KBM-7 (cell line): ENCODE data around the gene SLC34A1.

Experiments
- DNase-seq: peaks from one replicate; pipeline ENCODE4 v3.0.0-alpha.2; 2015
- in situ Hi-C: fragments of 300-500 bp; cut with MboI; formaldehyde crosslinking; loops from 2 replicates; pipeline ENCODE4 v1.14.3; 2020; ENCODE audit warnings: low sequenced_read_pairs, low pct_unique_long_range_greater_than_20kb, mixed read lengths

The SLC34A1 gene

DNA sequence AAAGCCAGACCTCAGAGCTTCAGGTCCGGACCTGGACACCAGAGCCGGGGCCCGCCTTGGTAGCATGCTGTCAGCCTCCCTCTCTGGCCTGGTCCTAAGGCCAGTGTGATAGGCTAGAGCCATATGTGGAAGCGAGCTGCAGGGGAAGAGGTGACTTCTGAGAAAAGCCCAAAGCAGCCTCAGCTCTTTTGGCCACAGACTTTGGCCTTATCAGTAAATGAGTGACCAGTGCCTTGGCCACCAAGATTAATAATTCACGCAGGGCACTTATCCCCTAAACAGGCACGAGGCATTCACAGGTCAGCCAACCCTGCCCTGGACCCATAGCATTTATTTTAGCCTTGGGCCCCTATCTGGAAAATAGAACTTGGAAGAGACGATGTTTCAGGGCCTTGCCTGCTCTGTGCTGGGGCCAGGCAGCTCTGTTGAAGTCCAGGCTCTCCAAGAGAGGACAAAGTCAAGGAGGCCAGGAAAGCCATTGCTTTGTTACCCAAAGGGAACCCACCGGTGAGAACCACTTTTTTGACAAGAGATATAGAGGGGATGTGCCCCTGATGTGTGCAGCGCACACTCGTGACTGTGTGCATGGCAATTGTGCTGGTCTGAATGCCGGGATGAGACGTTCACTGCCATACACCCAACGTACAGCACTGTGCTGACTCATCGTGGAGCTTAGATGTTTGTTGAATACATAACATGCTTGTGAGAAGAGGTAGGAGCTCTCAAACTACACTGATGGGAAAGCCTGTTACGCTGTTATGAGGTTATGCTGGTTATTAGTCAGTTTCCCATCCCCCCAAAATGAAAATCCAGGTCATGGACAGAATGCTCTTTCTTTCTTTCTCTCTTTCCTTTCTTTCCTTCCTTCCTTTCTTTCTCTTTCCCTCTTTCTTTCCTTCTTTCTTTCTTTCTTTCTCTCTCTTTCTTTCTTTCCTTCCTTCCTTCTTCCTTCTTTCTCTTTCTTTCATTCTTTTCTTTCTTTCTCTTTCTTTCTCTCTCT is 5.0 kb upstream of the SLC34A1 start:
- in situ Hi-C loops: no loop called here
- no peak for DNase-seq

DNA sequence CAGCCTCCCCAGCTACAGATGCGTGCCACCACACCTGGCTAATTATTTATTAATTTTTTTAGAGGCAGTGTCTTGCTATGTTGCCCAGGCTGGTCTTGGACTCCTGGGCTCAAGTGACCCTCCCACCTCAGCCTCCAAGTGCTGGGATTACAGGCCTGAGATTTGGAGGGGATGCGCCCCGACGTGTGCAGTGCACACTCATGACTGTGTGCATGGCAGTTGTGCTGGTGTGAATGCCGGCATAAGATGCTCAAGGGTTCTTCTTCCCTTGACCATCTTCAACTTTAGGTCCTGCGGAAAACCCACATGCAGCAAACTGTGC is 3.5 kb upstream of the SLC34A1 start:
- DNase-seq: no peak
- in situ Hi-C loops: no loop called here

DNA sequence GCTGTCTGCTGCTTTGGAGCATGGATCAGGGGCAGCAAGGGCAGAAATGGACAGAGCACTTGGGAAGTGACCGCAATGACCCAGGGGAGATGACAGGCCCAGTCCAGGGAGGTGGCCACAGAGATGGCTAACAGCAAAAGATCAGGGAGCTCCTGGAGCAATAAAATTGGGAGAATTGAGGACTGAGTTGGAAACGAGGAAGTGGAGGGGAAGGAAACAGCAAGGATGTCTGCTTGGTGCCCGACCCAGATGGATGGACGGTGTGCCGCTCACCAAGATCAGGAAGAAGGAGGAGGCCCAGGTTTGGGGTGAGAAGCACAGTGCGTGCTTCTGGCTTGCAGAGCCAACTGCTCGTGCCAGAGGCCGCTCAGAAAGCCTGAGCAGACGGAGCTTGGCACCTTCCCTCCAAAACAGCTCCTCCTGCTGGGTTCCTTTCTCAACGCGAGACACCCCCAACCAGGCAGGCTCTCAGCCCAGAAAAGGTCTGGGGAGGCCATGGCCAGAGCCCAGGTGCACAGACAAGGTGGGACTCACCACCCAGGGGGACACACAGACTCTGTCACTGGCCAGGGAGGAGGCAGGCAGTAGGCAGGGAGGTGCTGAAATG is 1.7 kb upstream of the SLC34A1 start:
- peak; percentile 64 for DNase-seq
- in situ Hi-C loops: no loop called here

- no peak for DNase-seq
- in situ Hi-C loops: no loop called here
These were observed 1.1 kb upstream of the SLC34A1 start for GRCh38 chr5:177383181-177383580.

DNA sequence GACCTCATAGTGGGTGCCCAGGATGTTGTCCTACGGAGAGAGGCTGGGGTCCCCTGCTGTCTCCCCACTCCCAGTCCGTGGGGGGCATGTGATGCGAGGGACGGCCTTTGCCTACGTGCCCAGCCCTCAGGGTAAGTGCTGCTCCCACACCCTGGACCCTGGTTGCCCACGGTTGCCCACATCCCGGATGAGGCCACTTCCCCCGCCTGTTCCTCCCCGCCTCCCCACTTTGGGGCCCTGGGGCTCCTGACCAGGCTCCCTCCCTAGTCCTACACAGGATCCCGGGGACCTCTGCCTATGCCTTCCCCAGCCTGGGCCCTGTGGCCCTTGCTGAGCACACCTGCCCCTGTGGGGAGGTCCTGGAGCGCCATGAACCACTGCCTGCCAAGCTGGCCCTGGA is 1.5 kb downstream of the SLC34A1 start:
- DNase-seq: no peak
- in situ Hi-C loops: no loop called here

DNA sequence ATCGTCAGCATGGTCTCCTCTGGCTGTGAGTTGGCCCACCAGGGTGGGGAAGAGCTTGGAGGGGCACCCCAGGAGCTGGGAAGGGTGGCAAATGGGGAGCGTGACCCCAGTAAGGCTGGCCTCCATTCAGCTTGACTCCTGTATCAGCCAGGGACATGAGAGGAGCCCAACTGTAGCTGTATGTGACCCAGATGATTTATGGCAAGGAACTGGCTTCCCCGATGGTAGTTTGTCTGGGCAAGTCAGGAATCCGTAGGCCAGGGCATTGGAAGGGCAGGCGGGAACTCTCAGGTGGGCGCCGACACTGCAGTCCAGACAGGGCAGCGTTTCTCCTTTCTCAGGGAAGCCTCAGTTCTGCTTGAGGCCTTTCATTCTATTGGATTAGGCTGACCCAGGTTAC is 2.3 kb downstream of the SLC34A1 start:
- no peak for DNase-seq
- in situ Hi-C loops: no loop called here

DNA sequence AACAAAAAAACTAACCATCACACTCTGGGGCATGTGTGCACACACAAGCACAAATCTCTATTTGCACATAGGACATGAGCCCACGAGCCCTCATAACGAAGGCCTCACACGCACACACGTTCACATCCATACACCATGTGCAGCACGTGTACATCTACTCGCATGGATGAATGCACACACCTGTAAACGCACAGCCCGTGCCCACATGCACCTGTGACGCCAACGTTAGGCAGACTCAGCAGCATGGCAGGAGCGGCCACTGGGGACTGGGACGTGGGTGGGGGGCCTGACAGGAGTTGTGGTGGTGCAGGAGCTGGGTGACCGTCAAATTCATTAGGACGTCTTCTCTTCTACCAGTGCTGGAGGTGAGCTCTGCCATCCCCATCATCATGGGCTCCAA is 3.2 kb downstream of the SLC34A1 start:
- in situ Hi-C loops: no loop called here
- DNase-seq: no peak

DNA sequence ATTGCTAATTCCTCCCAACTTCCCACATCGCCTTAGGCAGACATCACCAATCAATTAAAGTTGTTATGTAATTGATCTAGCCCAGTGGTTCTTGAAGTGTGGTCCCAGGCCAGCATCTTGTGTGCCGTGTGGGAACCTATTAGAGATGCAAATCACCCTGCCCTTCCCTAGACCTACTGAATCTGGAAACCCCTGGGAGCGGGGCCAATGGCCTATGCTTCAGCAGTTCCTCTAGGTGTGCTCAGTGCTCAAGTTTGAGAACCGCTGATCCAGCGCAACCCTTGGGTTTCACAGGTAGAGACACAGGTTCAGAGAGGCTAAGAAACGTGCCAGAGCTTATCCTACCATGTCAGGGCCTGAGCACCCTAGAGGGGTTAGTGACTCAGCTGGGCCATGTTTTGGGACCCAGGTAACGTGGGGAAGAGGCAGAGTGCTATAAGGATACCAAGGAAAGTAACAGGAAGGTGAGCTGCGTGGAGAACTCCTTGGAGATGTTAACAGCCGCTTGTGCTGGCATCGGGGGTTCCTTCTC is 4.4 kb downstream of the SLC34A1 start:
- no peak for DNase-seq
- in situ Hi-C loops: no loop called here

DNA sequence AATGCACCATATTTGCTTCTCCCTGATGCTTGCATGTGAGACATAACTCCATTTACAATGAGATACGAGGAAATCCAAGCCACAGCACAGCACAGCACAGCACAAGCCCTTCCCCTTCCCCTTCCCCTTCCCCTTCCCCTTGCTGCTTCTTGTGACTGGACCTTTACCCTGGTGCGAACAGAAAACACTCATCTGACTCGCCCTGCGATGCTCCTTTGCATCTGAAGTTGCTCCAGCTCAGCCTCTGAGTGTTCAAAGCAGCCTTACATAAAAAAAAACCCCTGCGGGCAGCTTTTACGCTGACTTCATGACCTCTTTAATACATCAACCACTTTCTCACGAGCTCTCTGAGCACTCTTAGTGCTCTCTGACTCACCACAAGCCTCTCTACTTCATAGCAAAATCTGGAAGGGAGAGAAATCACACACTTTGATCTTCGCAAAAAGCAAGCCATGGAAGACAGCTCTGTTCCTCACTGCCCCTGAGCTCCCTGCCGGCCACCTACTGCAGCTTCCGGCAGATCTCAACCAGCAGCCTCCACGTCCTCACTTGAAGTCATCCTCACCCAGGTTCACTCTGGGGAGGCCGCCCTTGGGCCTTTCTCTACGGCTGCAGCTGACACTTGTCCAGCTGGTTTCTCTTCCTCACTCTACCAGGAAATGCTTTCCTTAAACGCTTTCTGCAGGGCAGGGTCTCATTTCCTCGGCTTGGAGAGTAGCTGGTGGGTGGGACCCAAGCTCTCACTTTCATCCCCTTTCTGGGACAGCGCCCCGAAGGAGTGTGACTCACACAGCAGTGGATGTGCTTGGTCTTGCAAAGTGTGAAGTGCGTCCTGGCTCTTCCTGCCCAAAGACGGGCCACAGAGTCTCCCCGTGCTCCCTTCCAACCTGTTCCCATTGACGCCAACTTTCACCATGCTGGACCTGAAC is 5.3 kb downstream of the SLC34A1 start:
- no peak for DNase-seq
- in situ Hi-C loops: no loop called here

GRCh38 chr5:177390363-177391300 is 6.4 kb downstream of the SLC34A1 start:
- in situ Hi-C loops: no loop called here
- peak; percentile 93 for DNase-seq

GRCh38 chr5:177392765-177393164 is 8.5 kb downstream of the SLC34A1 start:
- in situ Hi-C loops: no loop called here
- no peak for DNase-seq

GRCh38 chr5:177393206-177393765 is 9.1 kb downstream of the SLC34A1 start:
- DNase-seq: peak; percentile 74
- in situ Hi-C loops: no loop called here

GRCh38 chr5:177393990-177394389 is 9.8 kb downstream of the SLC34A1 start:
- in situ Hi-C loops: no loop called here
- DNase-seq: no peak

GRCh38 chr5:177396078-177396477 is 11.8 kb downstream of the SLC34A1 start:
- in situ Hi-C loops: no loop called here
- no peak for DNase-seq

- in situ Hi-C loops: no loop called here
- no peak for DNase-seq
These were observed 12.6 kb downstream of the SLC34A1 start for GRCh38 chr5:177396807-177397206.

DNA sequence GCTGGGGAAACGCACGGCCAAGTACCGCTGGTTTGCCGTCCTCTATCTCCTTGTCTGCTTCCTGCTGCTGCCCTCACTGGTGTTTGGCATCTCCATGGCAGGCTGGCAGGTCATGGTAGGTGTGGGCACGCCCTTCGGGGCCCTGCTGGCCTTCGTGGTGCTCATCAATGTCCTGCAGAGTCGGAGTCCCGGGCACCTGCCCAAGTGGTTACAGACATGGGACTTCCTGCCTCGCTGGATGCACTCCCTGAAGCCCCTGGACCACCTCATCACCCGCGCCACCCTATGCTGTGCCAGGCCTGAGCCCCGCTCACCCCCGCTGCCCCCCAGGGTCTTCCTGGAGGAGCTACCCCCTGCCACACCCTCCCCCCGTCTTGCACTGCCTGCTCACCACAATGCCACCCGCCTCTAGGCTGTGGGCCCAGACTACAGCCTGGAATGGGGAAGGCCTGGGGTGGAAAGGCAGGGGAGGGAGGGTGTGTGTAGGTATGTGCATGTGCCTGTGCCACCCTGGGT is 13.7 kb downstream of the SLC34A1 start:
- in situ Hi-C loops: no loop called here
- no peak for DNase-seq

DNA sequence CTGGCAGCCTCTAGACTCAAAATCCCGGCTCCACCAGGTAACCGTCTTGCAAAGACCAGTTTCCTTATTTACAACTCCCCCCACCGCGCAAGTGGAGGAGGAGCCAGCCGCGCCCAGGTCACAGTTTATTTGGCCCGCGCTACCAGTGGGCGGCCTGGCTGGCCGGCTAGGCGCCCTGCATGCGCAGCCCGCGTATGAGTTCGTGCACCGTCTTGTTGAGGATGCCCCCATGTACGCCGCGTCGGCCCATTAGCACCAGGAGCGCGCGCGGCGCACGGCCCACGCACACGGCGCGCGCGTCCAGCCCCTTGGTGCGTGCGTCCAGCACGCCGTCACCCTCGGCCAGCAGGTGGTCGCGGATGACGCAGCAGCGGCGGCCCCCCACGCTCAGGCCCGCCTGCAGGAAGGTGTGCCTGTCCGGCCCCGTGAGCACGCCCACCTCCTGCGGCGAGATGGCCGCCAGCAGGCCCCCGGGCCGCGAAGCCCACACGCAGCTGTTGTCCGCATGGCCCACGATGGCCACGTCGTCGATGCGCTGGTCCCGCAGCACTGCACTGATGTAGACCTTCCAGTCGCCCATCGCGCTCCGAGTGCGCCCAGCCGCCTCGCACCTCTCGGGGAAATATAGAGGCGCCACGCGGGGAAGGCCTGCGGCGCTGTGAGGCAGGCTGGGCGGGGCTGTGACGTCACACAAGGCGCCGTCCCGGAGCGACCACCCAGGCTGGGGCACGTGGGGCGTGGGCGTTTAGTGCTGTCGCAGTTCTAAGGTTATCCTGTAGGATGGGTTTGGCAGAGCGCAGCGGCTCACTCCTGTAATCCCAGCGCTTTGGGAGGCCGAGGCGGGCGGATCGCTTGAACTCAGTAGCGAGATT is 16.0 kb downstream of the SLC34A1 start, which contains the start of gene PFN3:
Gene PFN3, minus strand, starts transcription at position 665 of the 872 bp plus-strand sequence. Its CDS starts 85 bp downstream, at position 580.
- no peak for DNase-seq
- in situ Hi-C loops: no loop called here
